A172 (cell line): ENCODE data around the gene UNC5C. TPM values are rescaled to one million over a fixed set of nuclear protein-coding genes. Genes with fewer than 3 reads are reported as not detected.

Experiments used
- DNase-seq: peaks from one replicate; pipeline ENCODE4 v3.0.0-alpha.2; 2015; ENCODE audit warnings: low spot score
- total RNA-seq: library from RNA; depleted of rRNA; stranded (reverse); fragments of >200 nt; shearing (Covaris generic); gene quantifications from 2 replicates; pipeline ENCODE4 v1.2.3, GENCODE V29; 2014

The UNC5C gene
- total RNA-seq, 1 experiment from 2014 or later: 17.4 TPM

GRCh38 chr4:95129821-95130311 is 418.9 kb downstream of the UNC5C start:
- peak; percentile 89 for DNase-seq

- DNase-seq: no peak
These were observed 419.7 kb downstream of the UNC5C start for GRCh38 chr4:95129031-95129430.

- DNase-seq: peak; percentile 62
These were observed 423.8 kb downstream of the UNC5C start for GRCh38 chr4:95124906-95125504.

- no peak for DNase-seq
These were observed 426.8 kb downstream of the UNC5C start for GRCh38 chr4:95122001-95122400.

- no peak for DNase-seq
These were observed 428.3 kb downstream of the UNC5C start for GRCh38 chr4:95120456-95120855.

- DNase-seq: no peak
These were observed 430.3 kb downstream of the UNC5C start for GRCh38 chr4:95118497-95118896.

- no peak for DNase-seq
These were observed 434.3 kb downstream of the UNC5C start for GRCh38 chr4:95114521-95114920.
